Bronchial epithelial cell (primary cell): ENCODE data around the gene ZMYND10. TPM values are rescaled to one million over a fixed set of nuclear protein-coding genes. Genes with fewer than 3 reads are reported as not detected.

Experiments
- DNase-seq: peaks from one replicate; pipeline ENCODE4 v3.0.0-alpha.2; 2010; ENCODE audit warnings: low read depth
- FAIRE-seq: peaks from 2 replicates; lab custom pipeline; 2011; peaks lifted over from hg19 to GRCh38; lab: Jason Lieb, UNC
- H3K27me3 ChIP-seq: 2 replicates; pipeline ENCODE4 v1.5.1; 2011; ENCODE audit warnings: low read length; ENCODE audit not compliant: control insufficient read depth, insufficient read depth
- H3K36me3 ChIP-seq: 2 replicates; pipeline ENCODE4 v1.5.1; 2011; ENCODE audit warnings: low read length; ENCODE audit not compliant: control insufficient read depth, insufficient read depth
- H3K4me3 ChIP-seq: 2 replicates; pipeline ENCODE4 v1.5.1; 2011; ENCODE audit warnings: mild to moderate bottlenecking, low read depth, low read length, control low read depth
- total RNA-seq: library from RNA; depleted of rRNA; stranded (reverse); fragments of >200 nt; gene quantifications from 2 replicates; pipeline ENCODE4 v1.2.1, GENCODE V29; 2014
- TF ChIP-seq, protein P1 (sequence below): IDR thresholded peaks from 2 replicates; pipeline ENCODE4 v1.5.1; 2011; ENCODE audit warnings: mild to moderate bottlenecking, moderate library complexity, low read length, control low read depth, inconsistent platforms; ENCODE audit not compliant: insufficient read depth, severe bottlenecking

Gene ZMYND10
- total RNA-seq, 1 donor from 2014 or later: 0.53 TPM

DNA sequence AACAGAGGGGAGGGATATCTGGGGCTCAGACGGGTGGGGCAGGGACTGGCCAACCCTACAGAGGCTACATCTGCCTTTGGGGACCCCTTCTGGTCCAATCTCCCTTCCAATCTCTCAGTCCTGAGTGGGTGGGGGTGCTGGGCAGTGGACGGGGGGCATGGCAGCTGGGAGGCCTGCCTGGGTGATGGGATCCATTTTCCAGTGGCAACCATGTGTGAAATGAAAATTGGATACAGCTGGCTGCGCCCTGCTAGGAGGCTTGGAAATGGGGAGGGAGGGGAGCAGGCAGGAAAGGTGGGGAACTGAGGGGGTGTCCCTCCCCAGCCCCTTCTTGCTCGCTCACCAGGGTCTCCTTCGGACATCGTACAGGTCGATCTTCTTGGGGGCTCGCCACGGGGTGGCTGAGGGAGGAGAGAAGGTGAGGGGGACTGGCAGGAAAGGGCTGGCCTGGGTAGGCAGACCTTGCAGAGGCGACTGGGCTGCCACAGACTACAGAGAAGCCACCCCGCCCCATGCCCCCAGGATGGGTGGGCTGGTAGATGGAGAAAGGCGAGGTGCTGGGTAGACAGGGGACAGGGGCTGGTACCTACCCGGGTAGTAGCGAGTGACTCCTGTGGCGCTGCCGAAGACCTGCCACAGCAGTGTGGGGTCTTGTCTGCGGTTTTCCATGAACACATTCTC, 35.0 kb upstream of the ZMYND10 start:
- FAIRE-seq (no peak), DNase-seq (no peak)
- H3K36me3 ChIP-seq: no peaks in the 10 kb centered on the region
- H3K27me3 ChIP-seq: peaks cover 4% of the 10 kb centered on the region
- H3K4me3 ChIP-seq: no peak overlapping the region
- TF ChIP-seq, protein P1, sequence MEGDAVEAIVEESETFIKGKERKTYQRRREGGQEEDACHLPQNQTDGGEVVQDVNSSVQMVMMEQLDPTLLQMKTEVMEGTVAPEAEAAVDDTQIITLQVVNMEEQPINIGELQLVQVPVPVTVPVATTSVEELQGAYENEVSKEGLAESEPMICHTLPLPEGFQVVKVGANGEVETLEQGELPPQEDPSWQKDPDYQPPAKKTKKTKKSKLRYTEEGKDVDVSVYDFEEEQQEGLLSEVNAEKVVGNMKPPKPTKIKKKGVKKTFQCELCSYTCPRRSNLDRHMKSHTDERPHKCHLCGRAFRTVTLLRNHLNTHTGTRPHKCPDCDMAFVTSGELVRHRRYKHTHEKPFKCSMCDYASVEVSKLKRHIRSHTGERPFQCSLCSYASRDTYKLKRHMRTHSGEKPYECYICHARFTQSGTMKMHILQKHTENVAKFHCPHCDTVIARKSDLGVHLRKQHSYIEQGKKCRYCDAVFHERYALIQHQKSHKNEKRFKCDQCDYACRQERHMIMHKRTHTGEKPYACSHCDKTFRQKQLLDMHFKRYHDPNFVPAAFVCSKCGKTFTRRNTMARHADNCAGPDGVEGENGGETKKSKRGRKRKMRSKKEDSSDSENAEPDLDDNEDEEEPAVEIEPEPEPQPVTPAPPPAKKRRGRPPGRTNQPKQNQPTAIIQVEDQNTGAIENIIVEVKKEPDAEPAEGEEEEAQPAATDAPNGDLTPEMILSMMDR: no peak

DNA sequence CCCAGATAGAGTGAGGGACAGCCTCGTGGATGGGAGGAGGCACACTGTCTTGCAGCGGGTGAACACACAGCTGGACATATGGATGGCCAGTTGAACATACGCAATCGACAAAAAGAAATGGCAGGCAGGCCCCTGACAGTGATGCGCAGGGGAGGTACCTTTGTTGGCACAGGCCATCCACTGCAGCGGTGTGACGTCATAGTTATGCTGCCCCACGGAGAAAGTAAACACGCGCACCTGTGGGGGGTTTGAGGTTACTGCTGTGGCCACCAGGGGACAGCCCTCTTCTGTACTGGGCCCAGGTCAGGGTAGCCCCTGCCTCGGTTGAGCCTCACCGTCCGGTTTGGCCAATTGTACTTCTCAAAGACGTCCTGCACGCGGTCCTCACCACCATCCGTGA, 33.2 kb upstream of the ZMYND10 start:
- FAIRE-seq (peak; percentile 36), DNase-seq (no peak)
- Histone ChIP-seq H3K4me3 (no peak overlapping the region), H3K36me3 (no peaks in the 10 kb centered on the region), H3K27me3 (no peaks in the 10 kb centered on the region)
- TF ChIP-seq, protein P1: no peak

DNA sequence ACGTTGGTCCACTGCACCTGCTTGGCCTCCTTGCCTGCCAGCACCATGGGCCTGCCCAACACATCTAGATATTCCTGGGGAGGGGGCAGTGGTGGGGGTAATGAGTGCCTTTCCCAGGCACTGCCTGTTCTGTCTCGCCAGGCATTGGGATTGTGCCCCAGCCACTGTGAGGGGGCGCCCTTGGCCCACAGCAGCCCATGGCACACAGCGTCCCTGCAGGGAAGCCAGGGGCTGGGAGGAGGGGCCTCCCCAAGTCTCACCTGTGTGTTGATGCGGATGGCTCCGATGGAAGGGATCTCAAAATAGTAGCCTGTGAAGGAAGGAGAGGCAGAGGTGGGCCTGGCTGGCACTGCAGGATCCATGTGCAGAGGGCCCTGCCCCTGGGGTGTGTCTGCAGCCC, 32.5 kb upstream of the ZMYND10 start:
- TF ChIP-seq, protein P1: no peak
- FAIRE-seq: no peak
- H3K36me3 ChIP-seq: no peaks in the 10 kb centered on the region
- no peak for DNase-seq
- H3K4me3 ChIP-seq: no peak overlapping the region
- H3K27me3 ChIP-seq: peaks cover 1% of the 10 kb centered on the region

DNA sequence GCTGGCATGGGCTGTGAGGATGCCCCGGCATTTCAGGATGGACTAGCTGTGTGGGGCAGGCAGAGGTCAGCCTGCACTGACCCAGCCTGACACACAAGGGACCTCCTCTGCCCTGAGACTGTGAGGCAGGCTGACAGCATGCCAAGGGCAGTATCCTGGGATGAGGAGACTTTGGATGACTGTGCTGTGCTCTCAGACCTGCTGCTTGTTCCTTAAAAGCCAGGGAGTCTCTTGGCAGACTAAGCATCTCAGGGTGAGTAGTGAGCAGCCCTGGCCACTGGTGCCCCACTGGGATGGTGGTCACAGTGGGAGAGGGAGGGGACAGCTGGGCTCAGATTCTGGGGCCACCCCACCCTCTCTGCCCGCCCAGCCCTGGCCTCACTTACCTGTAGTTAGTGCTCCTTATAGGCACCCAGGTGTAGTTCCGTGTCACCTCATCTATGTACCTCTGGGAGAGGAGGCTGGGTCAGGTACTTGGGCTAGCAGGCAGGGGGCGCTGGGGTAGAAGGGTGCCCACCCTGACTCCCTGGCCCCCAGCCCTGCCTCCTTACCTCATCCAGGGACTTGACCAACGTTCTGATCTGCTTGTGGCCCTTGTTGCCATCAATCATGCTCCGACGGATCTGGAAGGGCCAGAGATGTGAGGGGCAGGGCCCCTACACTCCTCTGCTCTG, 29.9 kb upstream of the ZMYND10 start:
- TF ChIP-seq, protein P1: no peak
- H3K4me3 ChIP-seq: no peak overlapping the region
- FAIRE-seq (no peak), DNase-seq (no peak)
- H3K27me3 ChIP-seq: peaks cover 4% of the 10 kb centered on the region
- H3K36me3 ChIP-seq: no peaks in the 10 kb centered on the region

DNA sequence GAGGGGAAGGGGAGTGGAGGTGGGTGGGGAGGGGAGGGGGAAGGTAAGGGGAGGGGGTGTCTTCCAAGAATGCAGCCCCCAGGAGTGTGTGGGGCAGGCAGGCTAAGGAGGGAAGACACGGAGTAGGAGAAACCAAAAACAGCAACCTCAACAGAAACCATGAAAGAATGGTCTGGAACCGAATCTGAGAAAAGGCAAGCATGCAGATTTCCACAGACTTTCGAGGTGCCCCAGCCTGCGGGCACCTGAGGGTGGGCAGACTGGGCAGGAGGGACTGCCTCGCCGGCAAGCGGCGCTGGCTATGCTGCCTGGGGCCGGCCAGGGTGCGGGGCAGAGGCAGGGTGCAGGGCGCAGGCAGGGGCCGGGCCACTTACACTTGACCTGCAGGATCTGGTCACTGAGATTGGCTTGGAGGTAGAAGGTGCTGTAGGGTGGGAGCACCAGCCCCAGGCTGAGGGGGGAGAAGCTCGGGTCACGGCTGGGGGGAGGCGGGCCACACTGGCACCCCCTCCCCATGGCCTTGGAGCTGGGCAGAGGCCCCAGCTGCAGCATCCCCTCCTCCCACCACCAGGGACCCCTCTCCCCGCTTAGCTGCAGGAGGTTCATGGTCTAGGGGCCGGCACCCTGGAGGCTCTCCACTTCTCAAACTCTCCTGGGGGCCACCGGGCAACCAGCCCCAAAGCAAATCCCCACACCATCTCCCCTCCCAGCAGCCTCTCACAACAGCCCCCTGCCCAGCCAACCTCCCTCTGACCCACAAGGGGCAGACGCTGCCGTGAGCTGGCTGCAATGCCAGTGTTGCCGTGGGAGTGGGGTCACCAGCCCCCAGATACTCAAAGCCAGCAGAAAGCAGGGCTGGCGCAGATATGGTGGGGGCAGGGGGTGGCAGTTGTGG, 29.1 kb upstream of the ZMYND10 start:
- DNase-seq: no peak
- H3K27me3 ChIP-seq: peaks cover 4% of the 10 kb centered on the region
- no peak for FAIRE-seq
- TF ChIP-seq, protein P1: no peak
- H3K36me3 ChIP-seq: no peaks in the 10 kb centered on the region
- no peak overlapping the region for H3K4me3 ChIP-seq
